Measurements from ENCODE around the gene HDHD5.

DNA sequence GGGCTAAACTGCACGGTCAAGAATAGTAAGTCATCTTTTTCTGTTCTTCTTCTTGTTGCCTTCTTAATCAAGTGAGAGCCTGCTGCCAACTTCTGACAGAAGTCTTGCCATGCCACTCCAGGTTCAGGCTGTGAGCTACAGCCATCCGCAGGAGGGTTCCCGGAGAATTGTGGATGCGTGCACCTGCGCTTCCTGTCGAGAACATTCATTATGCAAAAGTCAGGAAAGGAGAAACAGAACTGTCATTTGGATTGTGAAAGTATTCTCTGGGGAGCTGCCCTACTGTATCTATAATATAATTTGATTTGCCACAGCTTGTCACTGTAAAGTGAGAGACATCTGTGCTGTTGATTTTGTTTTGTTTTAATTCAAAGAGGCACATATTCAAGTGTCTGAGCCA, 62.0 kb downstream of the HDHD5 start:
- TF ChIP-seq CTCF (conservative IDR thresholded peaks at IDR 0.05 in 1 of 2, IDR thresholded peaks at IDR 0.05 in 1 of 2; ENCODE audit: extremely low read depth in 1 of 2, insufficient read depth in 1 of 2, low read depth in 1 of 2, low read length in 2 of 2): no peak
- TF ChIP-seq EZH2 (IDR thresholded peaks at IDR 0.05; ENCODE audit: borderline replicate concordance, low read length): no peak

Measured in mammary epithelial cell (primary cell).